Gastrocnemius medialis (tissue), 4 donors: Measurements from ENCODE around the gene YWHAE. TPM values are rescaled to one million over a fixed set of nuclear protein-coding genes. Genes with fewer than 3 reads are reported as not detected.

Experiments
- ATAC-seq, 2 donors: fragments of 150-250 bp; one replicate each; pipeline ENCODE4 v1.9.1; 2016
- DNase-seq, 2 donors: peaks; one replicate each; pipeline ENCODE4 v3.0.0-alpha.2; 2019
- H3K27ac ChIP-seq, 4 donors: fragments of 200-600 bp; sonication (generic); 1 replicate in 1 of 4; 2 replicates in 3 of 4; pipeline ENCODE4 v1.5.1; 2016 to 2018; ENCODE audit warnings: mild to moderate bottlenecking in 2 of 4, moderate library complexity in 1 of 4
- H3K27me3 ChIP-seq, 3 donors: fragments of 200-600 bp; sonication (generic) in 2 of 3; 1 replicate in 1 of 3; 2 replicates in 2 of 3; pipeline versions ENCODE4 v1.5.1 to v1.6.0; 2016 to 2019; ENCODE audit warnings: mild to moderate bottlenecking in 1 of 3, moderate library complexity in 1 of 3
- H3K36me3 ChIP-seq, 2 donors: fragments of 200-600 bp; sonication (generic) in 1 of 2; one replicate each; pipeline ENCODE4 v1.5.1; 2017 to 2018
- H3K4me1 ChIP-seq, 2 donors: fragments of 200-600 bp; sonication (generic) in 1 of 2; one replicate each; pipeline ENCODE4 v1.5.1; 2016 to 2017; ENCODE audit warnings: mild to moderate bottlenecking in 2 of 2
- H3K4me3 ChIP-seq, 4 donors: fragments of 200-600 bp; sonication (generic) in 3 of 4; 1 replicate in 1 of 4; 2 replicates in 3 of 4; pipeline ENCODE4 v1.5.1; 2016 to 2019; ENCODE audit warnings: mild to moderate bottlenecking in 2 of 4
- H3K9me3 ChIP-seq, 3 donors: fragments of 200-600 bp; sonication (generic) in 2 of 3; 1 replicate in 1 of 3; 2 replicates in 2 of 3; pipeline ENCODE4 v1.5.1; 2016 to 2019
- POLR2A ChIP-seq, 2 donors: fragments of 450-650 bp; IDR thresholded peaks; one replicate each; pipeline ENCODE4 v1.6.1; 2017; ENCODE audit warnings: antibody characterized with exemption in 2 of 2, mild to moderate bottlenecking in 2 of 2, moderate library complexity in 2 of 2
- in situ Hi-C, 4 donors: fragments of 200-750 bp; cut with MboI; loops; one replicate each; pipeline versions ENCODE4 v1.15.0 to v1.8.0; 2017; ENCODE audit warnings: low sequenced_read_pairs in 4 of 4
- intact Hi-C: fragments of 100-400 bp; cut with DNase I; formaldehyde crosslinking; loops from one replicate; pipeline ENCODE4 v1.15.1; 2023; ENCODE audit warnings: low total_unique reads
- total RNA-seq, 4 donors: library from RNA; depleted of rRNA; stranded (reverse); fragments of >200 nt; gene quantifications; one replicate each; pipeline versions ENCODE4 v1.1.0 to v1.2.3, GENCODE V29; 2016
- TF ChIP-seq, protein P1 (sequence below), 5 experiments: fragments of 450-650 bp in 3 of 5; fragments of 200-600 bp in 2 of 5; sonication (generic) in 2 of 5; IDR thresholded peaks in 4 of 5; conservative IDR thresholded peaks in 1 of 5; 1 replicate in 4 of 5; 2 replicates in 1 of 5; pipeline ENCODE4 v1.5.1; 2016 to 2019; ENCODE audit warnings: antibody characterized with exemption in 5 of 5, mild to moderate bottlenecking in 3 of 5, moderate library complexity in 3 of 5

Gene YWHAE
- total RNA-seq, 4 donors from 2014 or later = 915 to 1,814 (median 1,174) TPM

DNA sequence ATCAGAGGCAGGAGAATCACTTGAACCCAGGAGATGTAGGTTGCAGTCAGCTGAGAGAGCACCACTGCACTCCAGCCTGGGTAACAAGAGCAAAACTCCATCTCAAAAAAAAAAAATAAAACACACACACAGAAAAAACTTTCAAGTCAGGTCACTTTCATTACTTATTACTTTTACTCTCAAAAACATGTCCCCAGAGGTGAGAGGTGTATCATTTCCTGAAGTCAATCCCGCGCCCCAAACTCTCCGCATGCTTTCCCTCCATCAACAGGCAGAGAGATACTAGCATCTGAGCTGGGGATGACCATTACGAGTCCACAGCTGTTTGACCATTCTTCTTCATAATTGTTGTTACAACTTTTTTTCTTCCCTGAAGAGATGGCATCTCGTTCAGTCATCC is 48.7 kb downstream of the YWHAE start:
- no peak for DNase-seq
- Histone ChIP-seq H3K27me3 (no peaks in the 10 kb centered on the region), H3K9me3 (no peaks in the 10 kb centered on the region), H3K4me3 (no peak overlapping the region), H3K27ac (peak overlapping the region in 1 of 4 donors; percentile 42), H3K4me1 (peaks cover 33 to 34% of the 10 kb centered on the region in 2 donors), H3K36me3 (peaks cover 0 to 59% of the 10 kb centered on the region in 2 donors)
- intact Hi-C loops (no loop called here), in situ Hi-C loops (loop anchor here in 2 of 4 donors (10.0 to 25.0 kb wide), 2 partner anchors 161 to 164 kb away; partner anchors contain the start of gene INPP5K (in 2 of the 2))
- no peak for TF ChIP-seq POLR2A (IDR thresholded peaks at IDR 0.05)
- TF ChIP-seq, protein P1, sequence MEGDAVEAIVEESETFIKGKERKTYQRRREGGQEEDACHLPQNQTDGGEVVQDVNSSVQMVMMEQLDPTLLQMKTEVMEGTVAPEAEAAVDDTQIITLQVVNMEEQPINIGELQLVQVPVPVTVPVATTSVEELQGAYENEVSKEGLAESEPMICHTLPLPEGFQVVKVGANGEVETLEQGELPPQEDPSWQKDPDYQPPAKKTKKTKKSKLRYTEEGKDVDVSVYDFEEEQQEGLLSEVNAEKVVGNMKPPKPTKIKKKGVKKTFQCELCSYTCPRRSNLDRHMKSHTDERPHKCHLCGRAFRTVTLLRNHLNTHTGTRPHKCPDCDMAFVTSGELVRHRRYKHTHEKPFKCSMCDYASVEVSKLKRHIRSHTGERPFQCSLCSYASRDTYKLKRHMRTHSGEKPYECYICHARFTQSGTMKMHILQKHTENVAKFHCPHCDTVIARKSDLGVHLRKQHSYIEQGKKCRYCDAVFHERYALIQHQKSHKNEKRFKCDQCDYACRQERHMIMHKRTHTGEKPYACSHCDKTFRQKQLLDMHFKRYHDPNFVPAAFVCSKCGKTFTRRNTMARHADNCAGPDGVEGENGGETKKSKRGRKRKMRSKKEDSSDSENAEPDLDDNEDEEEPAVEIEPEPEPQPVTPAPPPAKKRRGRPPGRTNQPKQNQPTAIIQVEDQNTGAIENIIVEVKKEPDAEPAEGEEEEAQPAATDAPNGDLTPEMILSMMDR (IDR thresholded peaks at IDR 0.05 in 4 of 5, conservative IDR thresholded peaks at IDR 0.05 in 1 of 5) = no peak
- ATAC-seq = no peak

DNA sequence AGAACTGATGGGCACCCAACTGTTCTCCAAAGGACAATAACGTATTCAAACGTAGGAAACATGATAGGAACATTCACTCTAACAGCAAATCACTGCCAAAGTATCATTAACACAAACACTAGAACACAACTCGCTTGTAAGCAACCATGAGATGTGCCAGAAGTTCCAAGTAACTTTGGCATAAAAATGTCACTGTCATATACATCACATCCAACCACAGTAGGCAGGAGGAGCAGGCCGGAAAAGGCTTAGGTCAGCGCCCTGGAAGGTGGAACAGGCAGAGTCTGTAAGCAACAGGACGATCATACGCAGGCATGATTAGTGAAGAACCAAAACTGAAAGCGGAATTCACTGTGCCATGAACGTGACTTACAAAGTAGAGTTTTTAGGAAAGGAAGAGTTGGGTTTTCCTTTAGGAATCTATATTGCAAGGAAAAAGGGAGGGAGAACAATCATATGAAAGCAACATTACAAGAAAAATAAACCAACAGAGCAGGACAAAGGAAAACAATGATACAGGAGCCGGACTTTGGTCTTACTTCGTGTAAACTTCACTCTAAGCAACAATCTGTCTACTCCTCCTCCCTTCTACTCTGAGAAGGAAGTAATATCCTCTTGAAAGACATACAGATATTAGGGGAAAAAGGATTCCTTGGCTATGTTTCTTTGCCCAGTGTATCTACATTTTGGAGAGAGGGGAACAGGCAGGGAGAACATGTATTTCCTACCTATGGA is 52.3 kb downstream of the YWHAE start:
- no peaks in the 10 kb centered on the region for H3K9me3 ChIP-seq
- intact Hi-C loops = no loop called here
- H3K27me3 ChIP-seq = no peaks in the 10 kb centered on the region
- peak; percentile 74 for DNase-seq
- peak overlapping the region; percentile 81 to 89 (median 84) for H3K27ac ChIP-seq
- H3K36me3 ChIP-seq = peaks cover 0 to 59% of the 10 kb centered on the region in 2 donors
- peak overlapping the region; percentile 16 to 32 (median 25) for H3K4me3 ChIP-seq
- ATAC-seq = peak; percentile 94 to 96
- H3K4me1 ChIP-seq = peaks cover 27 to 34% of the 10 kb centered on the region in 2 donors
- TF ChIP-seq, protein P1 (IDR thresholded peaks at IDR 0.05 in 4 of 5, conservative IDR thresholded peaks at IDR 0.05 in 1 of 5) = no peak
- TF ChIP-seq POLR2A (IDR thresholded peaks at IDR 0.05) = peak in 1 of 2 donors; percentile 40
- in situ Hi-C loops = no loop called here

DNA sequence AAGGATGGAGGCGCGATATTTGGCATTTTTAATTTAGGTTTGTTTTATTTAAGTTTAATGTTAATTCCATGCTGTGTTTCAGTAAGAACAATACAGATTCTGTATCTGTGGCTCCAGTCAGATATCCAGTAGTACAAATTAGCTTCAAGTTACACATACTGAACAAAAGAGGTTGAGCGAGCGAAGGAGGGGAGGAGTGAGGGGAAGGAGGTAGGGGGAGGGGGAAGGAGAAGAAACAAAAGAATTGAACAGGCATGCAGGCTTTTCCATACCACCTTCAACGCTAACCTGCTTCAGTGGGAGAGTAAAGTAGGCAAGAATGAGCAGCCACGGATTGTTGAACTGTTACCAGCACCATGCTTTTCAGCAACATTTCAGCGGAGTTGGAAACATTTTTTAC is 55.5 kb downstream of the YWHAE start:
- peaks cover 27 to 34% of the 10 kb centered on the region in 2 donors for H3K4me1 ChIP-seq
- H3K4me3 ChIP-seq = no peak overlapping the region
- H3K27ac ChIP-seq = no peak overlapping the region
- no peaks in the 10 kb centered on the region for H3K9me3 ChIP-seq
- TF ChIP-seq POLR2A (IDR thresholded peaks at IDR 0.05) = no peak
- TF ChIP-seq, protein P1 (IDR thresholded peaks at IDR 0.05 in 4 of 5, conservative IDR thresholded peaks at IDR 0.05 in 1 of 5) = no peak
- H3K36me3 ChIP-seq = peaks cover 0 to 30% of the 10 kb centered on the region in 2 donors
- no peak for DNase-seq
- intact Hi-C loops = no loop called here
- H3K27me3 ChIP-seq = no peaks in the 10 kb centered on the region
- in situ Hi-C loops = no loop called here
- ATAC-seq = no peak

DNA sequence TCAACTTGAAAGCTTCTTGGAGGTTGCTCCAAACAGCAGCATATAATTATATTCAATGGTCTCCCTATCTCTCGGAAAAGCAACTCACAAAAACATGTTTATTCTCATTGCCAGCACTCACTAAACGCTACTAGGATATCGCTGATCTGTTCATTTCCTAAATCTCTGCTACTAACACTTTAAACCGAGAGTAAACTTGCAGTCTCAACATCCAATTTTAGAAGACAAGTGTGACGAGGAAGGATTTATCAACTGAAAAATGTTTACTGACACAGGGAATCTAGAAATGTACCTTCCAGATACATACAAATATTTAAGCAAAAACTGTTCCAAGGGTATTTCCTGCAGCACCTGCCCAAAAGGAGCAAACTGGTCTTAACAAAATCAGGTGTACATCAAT is 56.5 kb downstream of the YWHAE start:
- TF ChIP-seq, protein P1 (IDR thresholded peaks at IDR 0.05 in 4 of 5, conservative IDR thresholded peaks at IDR 0.05 in 1 of 5) = no peak
- no peak for TF ChIP-seq POLR2A (IDR thresholded peaks at IDR 0.05)
- H3K9me3 ChIP-seq = no peaks in the 10 kb centered on the region
- in situ Hi-C loops (no loop called here), intact Hi-C loops (no loop called here)
- peaks cover 21 to 31% of the 10 kb centered on the region in 2 donors for H3K4me1 ChIP-seq
- no peak for ATAC-seq
- peaks cover 0 to 30% of the 10 kb centered on the region in 2 donors for H3K36me3 ChIP-seq
- no peak for DNase-seq
- peak overlapping the region in 2 of 4 donors; percentile 3 to 35 for H3K27ac ChIP-seq
- no peaks in the 10 kb centered on the region for H3K27me3 ChIP-seq
- no peak overlapping the region for H3K4me3 ChIP-seq
